HepG2 (cell line): ENCODE results near the gene PDCL3.

Experiments
- BRCA1 ChIP-seq: sonication (generic); formaldehyde crosslinking; IDR thresholded peaks from 2 replicates; pipeline ENCODE4 v1.4.0; 2020; ENCODE audit warnings: missing genetic modification reagents
- CCAR2 ChIP-seq: fragments of 200-400 bp; formaldehyde crosslinking; optimal IDR thresholded peaks from 2 replicates; pipeline ENCODE3; 2018; ENCODE audit warnings: low read depth, mild to moderate bottlenecking, low read length, moderate library complexity
- JUND ChIP-seq: sonication (generic); formaldehyde crosslinking; IDR thresholded peaks from 2 replicates; pipeline ENCODE4 v1.8.0; 2022; ENCODE audit warnings: mild to moderate bottlenecking, missing genetic modification reagents
- RFX1 ChIP-seq: fragments of 450-650 bp; IDR thresholded peaks from 2 replicates; pipeline ENCODE4 v1.6.1; 2017
- SNAI1 ChIP-seq: sonication (generic); formaldehyde crosslinking; IDR thresholded peaks from 2 replicates; pipeline ENCODE4 v1.5.0; 2020; ENCODE audit warnings: mild to moderate bottlenecking, missing genetic modification reagents, borderline replicate concordance
- SP1 ChIP-seq, 2 experiments: fragments of 450-650 bp in 1 of 2; sonication (generic) in 1 of 2; formaldehyde crosslinking in 1 of 2; IDR thresholded peaks; 2 replicates each; pipeline versions ENCODE4 v1.4.0 to v1.6.1; 2016 to 2020; ENCODE audit warnings: missing genetic modification reagents in 1 of 2
- U2AF1 ChIP-seq: fragments of 200-400 bp; formaldehyde crosslinking; optimal IDR thresholded peaks from 2 replicates; pipeline ENCODE3; 2017; ENCODE audit warnings: mild to moderate bottlenecking, low read depth, low read length
- ZNF235 ChIP-seq: sonication (generic); formaldehyde crosslinking; IDR thresholded peaks from 2 replicates; pipeline ENCODE4 v1.8.1; 2023; ENCODE audit warnings: mild to moderate bottlenecking, missing genetic modification reagents, borderline replicate concordance
- TF ChIP-seq, protein P1 (sequence below): IDR thresholded peaks from 2 replicates; pipeline ENCODE4 v1.6.1; 2016; ENCODE audit warnings: low read depth, missing genetic modification reagents, missing compliant biosample characterization
- TF ChIP-seq, protein P2 (sequence below): sonication (generic); formaldehyde crosslinking; conservative IDR thresholded peaks from 2 replicates; pipeline ENCODE4 v1.4.0; 2020; ENCODE audit warnings: missing genetic modification reagents
- TF ChIP-seq, protein P3 (sequence below): sonication (generic); formaldehyde crosslinking; conservative IDR thresholded peaks from 2 replicates; pipeline ENCODE4 v1.8.0; 2022; ENCODE audit warnings: mild to moderate bottlenecking, moderate library complexity, missing genetic modification reagents
- TF ChIP-seq, protein P4 (sequence below), 2 experiments: fragments of 450-650 bp in 1 of 2; sonication (generic) in 1 of 2; formaldehyde crosslinking in 1 of 2; IDR thresholded peaks; 2 replicates each; pipeline versions ENCODE4 v1.6.1 to v1.8.0; 2016 to 2022; ENCODE audit warnings: antibody characterized with exemption in 1 of 2, mild to moderate bottlenecking in 1 of 2, missing genetic modification reagents in 1 of 2

DNA sequence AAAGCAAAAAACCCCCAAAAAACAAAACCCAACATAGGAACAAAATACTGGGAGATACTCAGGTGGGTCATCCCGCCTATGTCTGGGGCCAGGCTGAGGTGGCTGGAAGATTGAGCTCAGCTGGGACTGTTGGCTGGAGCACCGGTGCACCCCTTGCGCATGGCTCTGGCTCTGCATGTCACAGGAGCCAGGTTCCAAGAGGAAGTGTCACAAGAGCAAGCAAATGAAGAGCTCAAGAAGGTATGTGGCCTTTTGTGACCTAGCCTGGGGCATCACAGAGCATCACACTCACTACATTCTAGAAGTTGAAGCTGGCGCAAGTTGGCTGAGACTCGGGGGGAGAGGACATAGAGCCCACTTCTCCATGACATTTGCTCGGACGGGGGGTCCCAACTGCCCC lies 40.6 kb downstream of the PDCL3 start:
- TF ChIP-seq, protein P1, sequence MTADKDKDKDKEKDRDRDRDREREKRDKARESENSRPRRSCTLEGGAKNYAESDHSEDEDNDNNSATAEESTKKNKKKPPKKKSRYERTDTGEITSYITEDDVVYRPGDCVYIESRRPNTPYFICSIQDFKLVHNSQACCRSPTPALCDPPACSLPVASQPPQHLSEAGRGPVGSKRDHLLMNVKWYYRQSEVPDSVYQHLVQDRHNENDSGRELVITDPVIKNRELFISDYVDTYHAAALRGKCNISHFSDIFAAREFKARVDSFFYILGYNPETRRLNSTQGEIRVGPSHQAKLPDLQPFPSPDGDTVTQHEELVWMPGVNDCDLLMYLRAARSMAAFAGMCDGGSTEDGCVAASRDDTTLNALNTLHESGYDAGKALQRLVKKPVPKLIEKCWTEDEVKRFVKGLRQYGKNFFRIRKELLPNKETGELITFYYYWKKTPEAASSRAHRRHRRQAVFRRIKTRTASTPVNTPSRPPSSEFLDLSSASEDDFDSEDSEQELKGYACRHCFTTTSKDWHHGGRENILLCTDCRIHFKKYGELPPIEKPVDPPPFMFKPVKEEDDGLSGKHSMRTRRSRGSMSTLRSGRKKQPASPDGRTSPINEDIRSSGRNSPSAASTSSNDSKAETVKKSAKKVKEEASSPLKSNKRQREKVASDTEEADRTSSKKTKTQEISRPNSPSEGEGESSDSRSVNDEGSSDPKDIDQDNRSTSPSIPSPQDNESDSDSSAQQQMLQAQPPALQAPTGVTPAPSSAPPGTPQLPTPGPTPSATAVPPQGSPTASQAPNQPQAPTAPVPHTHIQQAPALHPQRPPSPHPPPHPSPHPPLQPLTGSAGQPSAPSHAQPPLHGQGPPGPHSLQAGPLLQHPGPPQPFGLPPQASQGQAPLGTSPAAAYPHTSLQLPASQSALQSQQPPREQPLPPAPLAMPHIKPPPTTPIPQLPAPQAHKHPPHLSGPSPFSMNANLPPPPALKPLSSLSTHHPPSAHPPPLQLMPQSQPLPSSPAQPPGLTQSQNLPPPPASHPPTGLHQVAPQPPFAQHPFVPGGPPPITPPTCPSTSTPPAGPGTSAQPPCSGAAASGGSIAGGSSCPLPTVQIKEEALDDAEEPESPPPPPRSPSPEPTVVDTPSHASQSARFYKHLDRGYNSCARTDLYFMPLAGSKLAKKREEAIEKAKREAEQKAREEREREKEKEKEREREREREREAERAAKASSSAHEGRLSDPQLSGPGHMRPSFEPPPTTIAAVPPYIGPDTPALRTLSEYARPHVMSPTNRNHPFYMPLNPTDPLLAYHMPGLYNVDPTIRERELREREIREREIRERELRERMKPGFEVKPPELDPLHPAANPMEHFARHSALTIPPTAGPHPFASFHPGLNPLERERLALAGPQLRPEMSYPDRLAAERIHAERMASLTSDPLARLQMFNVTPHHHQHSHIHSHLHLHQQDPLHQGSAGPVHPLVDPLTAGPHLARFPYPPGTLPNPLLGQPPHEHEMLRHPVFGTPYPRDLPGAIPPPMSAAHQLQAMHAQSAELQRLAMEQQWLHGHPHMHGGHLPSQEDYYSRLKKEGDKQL: no peak
- TF ChIP-seq JUND (CRISPR knock-in tag): no peak
- no peak for TF ChIP-seq SP1 (IDR thresholded peaks at IDR 0.05)
- no peak for TF ChIP-seq SP1 (CRISPR knock-in tag; IDR thresholded peaks at IDR 0.05)
- no peak for TF ChIP-seq RFX1
- no peak for TF ChIP-seq ZNF235 (CRISPR knock-in tag)
- TF ChIP-seq CCAR2: no peak
- TF ChIP-seq, protein P2, sequence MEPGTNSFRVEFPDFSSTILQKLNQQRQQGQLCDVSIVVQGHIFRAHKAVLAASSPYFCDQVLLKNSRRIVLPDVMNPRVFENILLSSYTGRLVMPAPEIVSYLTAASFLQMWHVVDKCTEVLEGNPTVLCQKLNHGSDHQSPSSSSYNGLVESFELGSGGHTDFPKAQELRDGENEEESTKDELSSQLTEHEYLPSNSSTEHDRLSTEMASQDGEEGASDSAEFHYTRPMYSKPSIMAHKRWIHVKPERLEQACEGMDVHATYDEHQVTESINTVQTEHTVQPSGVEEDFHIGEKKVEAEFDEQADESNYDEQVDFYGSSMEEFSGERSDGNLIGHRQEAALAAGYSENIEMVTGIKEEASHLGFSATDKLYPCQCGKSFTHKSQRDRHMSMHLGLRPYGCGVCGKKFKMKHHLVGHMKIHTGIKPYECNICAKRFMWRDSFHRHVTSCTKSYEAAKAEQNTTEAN: no peak
- no peak for TF ChIP-seq U2AF1
- TF ChIP-seq BRCA1 (CRISPR knock-in tag): no peak
- TF ChIP-seq, protein P3, sequence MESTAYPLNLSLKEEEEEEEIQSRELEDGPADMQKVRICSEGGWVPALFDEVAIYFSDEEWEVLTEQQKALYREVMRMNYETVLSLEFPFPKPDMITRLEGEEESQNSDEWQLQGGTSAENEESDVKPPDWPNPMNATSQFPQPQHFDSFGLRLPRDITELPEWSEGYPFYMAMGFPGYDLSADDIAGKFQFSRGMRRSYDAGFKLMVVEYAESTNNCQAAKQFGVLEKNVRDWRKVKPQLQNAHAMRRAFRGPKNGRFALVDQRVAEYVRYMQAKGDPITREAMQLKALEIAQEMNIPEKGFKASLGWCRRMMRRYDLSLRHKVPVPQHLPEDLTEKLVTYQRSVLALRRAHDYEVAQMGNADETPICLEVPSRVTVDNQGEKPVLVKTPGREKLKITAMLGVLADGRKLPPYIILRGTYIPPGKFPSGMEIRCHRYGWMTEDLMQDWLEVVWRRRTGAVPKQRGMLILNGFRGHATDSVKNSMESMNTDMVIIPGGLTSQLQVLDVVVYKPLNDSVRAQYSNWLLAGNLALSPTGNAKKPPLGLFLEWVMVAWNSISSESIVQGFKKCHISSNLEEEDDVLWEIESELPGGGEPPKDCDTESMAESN (CRISPR knock-in tag): no peak
- TF ChIP-seq, protein P4, sequence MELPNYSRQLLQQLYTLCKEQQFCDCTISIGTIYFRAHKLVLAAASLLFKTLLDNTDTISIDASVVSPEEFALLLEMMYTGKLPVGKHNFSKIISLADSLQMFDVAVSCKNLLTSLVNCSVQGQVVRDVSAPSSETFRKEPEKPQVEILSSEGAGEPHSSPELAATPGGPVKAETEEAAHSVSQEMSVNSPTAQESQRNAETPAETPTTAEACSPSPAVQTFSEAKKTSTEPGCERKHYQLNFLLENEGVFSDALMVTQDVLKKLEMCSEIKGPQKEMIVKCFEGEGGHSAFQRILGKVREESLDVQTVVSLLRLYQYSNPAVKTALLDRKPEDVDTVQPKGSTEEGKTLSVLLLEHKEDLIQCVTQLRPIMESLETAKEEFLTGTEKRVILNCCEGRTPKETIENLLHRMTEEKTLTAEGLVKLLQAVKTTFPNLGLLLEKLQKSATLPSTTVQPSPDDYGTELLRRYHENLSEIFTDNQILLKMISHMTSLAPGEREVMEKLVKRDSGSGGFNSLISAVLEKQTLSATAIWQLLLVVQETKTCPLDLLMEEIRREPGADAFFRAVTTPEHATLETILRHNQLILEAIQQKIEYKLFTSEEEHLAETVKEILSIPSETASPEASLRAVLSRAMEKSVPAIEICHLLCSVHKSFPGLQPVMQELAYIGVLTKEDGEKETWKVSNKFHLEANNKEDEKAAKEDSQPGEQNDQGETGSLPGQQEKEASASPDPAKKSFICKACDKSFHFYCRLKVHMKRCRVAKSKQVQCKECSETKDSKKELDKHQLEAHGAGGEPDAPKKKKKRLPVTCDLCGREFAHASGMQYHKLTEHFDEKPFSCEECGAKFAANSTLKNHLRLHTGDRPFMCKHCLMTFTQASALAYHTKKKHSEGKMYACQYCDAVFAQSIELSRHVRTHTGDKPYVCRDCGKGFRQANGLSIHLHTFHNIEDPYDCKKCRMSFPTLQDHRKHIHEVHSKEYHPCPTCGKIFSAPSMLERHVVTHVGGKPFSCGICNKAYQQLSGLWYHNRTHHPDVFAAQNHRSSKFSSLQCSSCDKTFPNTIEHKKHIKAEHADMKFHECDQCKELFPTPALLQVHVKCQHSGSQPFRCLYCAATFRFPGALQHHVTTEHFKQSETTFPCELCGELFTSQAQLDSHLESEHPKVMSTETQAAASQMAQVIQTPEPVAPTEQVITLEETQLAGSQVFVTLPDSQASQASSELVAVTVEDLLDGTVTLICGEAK (IDR thresholded peaks at IDR 0.05): no peak
- TF ChIP-seq, protein P4 (CRISPR knock-in tag; IDR thresholded peaks at IDR 0.05): no peak
- TF ChIP-seq SNAI1 (CRISPR knock-in tag): no peak
